Stimulated activated CD4-positive, alpha-beta T cell treated with anti-CD3 and anti-CD28 coated beads, TNF-alpha, amount 100 ng/mL, for 4 hours (primary cell): ENCODE results near the gene TOP2B.

ENCODE experiments used
- DNase-seq, 3 experiments: peaks; one replicate each; pipeline ENCODE4 v3.0.0-alpha.2; 2020; ENCODE audit warnings: low read depth in 3 of 3

Gene TOP2B

DNA sequence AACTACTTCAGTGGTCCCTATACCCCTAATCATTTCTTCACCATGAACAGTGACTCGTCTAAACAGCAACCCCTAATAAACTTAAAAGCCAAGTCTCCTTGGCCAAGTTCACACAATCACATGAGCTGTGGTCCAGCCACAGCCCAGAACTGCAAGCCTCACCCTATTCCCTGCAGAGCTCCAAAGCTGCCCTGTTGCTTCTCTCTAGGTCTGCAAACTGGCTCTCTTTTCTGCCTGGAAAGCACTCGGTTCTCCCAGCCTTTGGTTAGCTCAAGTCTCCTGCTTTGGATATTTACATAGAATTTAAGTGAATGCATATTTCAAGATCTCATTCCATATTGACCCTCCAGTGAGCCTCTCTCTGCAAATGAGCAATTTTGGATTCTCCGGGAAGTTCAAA lies 107.0 kb downstream of the TOP2B start:
- no peak for DNase-seq

GRCh38 chr3:25556447-25556846 lies 108.3 kb downstream of the TOP2B start:
- no peak for DNase-seq

GRCh38 chr3:25555695-25556437 lies 108.8 kb downstream of the TOP2B start:
- DNase-seq = no peak

- no peak for DNase-seq
Measured at GRCh38 chr3:25554376-25554775, 110.3 kb downstream of the TOP2B start.

DNA sequence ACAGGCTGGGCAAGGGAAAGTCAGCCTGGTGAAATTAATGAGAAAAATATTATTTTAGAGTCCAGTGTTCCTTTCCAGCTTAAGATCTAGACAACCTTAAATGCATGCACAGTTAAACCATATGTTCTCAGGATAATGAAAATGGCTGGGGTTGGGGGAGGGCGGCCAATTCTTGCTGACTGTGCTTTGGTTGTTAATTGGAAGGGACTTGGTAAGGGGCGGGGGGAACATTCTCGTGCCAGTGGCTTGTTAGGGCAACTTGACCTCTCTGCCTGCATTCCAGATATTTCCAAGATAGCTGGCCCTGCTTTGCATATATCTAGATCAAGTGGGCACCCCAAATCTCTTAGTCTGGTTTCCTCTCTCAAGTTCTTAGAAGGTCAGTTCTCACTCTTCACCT lies 112.5 kb downstream of the TOP2B start:
- DNase-seq = no peak

- DNase-seq = no peak
Measured at GRCh38 chr3:25548836-25549235, 115.9 kb downstream of the TOP2B start.

DNA sequence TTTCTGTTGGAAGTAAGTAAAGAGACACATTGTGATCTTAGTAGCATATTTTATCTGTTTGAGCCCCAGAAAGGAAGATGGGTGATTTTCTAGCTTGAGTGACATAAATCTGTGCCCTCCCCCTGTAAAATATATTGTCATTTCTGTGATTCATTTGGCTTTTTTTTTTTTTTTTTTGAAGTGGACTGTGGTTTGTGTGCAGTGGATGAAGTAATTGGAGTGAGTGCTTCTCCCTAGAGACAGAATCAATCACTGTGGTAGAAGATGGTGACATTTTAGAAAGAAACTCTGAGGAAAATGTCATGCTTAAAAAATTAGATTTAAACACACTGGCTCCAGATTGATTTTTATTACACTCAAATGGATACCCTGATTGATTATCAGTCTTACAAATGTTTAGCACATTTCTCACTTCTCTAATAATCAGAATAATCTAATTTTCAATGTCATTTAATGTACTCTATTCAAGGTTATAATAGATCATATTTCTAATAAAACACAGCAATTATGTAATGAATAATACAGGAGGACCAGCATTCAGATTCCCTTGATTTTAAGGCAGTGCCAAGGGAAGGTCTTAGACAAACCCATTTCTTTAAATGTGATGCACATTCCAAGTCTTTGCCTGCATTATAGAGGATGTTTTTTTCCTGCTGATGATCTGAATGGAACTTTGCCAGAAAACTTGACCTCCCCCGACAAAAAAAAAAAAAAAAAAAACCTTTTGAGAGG lies 116.6 kb downstream of the TOP2B start:
- DNase-seq = no peak
